ENCODE measurements around the gene KIAA0040. TPM values are rescaled to one million over a fixed set of nuclear protein-coding genes. Genes with fewer than 3 reads are reported as not detected.

KIAA0040 gene
- total and polyA plus RNA-seq, 4 experiments from 2014 or later = 28.7 to 53.8 (median 34.9) TPM

- Histone ChIP-seq H3K4me3 (ENCODE audit: low read length in 2 of 2) (no peak overlapping the region), H3K27me3 (ENCODE audit: insufficient read depth, low read length) (no peaks in the 10 kb centered on the region), H3K9me3 (ENCODE audit: control insufficient read depth in 1 of 2, low read length in 2 of 2) (no peaks in the 10 kb centered on the region), H3K27ac (ENCODE audit: low read depth, low read length) (no peak overlapping the region), H3K4me1 (ENCODE audit: insufficient read depth, low read length) (peaks cover 31% of the 10 kb centered on the region), H3K36me3 (ENCODE audit: insufficient read depth, low read length) (no peaks in the 10 kb centered on the region)
- POLR2A ChIA-PET (ENCODE audit: partially characterized antibody) = interaction anchor here (1.5 kb wide), 1 partner anchor 12 kb away, joined by 6 read pairs; the partner anchor contains the start of gene KIAA0040
- no peaks in the 10 kb centered on the region for H3K36me3 Mint-ChIP-seq
- H3K27me3 Mint-ChIP-seq = peaks cover 0 to 2% of the 10 kb centered on the region in 2 donors
- no peak overlapping the region for H3K4me3 Mint-ChIP-seq
- H3K9me3 Mint-ChIP-seq = peaks cover 0 to 2% (median 0%) of the 10 kb centered on the region in 8 donors
- CTCF ChIA-PET (ENCODE audit: partially characterized antibody) = interaction anchor here (1.0 to 7.0 kb wide), 4 partner anchors 9 to 57 kb away, joined by 3 to 58 read pairs (median 8); no protein-coding TSS in a partner anchor
- no peak overlapping the region for H3K27ac Mint-ChIP-seq
- intact Hi-C loops (cut with micrococcal nuclease) = loop anchor here (10.0 kb wide), 1 partner anchor 1000 kb away; the partner anchor contains the start of gene COP1
- H3K4me1 Mint-ChIP-seq = peaks cover 22 to 43% (median 29%) of the 10 kb centered on the region in 4 donors
- no peak for DNase-seq
These were observed 11.8 kb upstream of the KIAA0040 start for GRCh38 chr1:175204330-175204729.

DNA sequence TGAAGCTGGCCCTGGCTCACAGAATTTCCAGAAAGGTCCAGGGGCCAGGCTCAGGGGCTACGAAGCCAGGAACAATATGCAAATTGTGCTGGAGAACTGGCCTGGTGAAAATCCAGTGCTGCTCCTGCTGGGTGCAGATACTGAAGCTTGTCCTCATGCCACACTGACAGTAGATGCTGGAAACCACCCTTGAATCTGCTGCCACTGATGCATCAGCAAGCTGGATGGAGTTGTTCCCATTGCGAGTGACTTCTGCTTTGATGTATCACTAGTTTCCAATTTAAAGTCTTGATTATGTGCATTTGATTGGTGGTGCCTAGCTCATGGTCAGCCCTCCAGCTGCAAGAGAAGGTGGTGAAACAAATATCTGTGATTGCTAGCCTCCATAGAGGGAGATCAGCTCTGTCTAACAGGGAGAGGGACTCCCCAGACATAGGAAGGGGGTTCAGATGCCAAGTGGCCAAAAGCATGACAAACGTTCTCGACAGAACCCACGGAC lies 11.0 kb upstream of the KIAA0040 start:
- no peaks in the 10 kb centered on the region for H3K9me3 ChIP-seq (ENCODE audit: control insufficient read depth in 1 of 2, low read length in 2 of 2)
- ChIA-PET POLR2A (ENCODE audit: partially characterized antibody) (interaction anchor here (1.5 kb wide), 1 partner anchor 11 kb away, joined by 6 read pairs; the partner anchor contains the start of gene KIAA0040), CTCF (ENCODE audit: partially characterized antibody) (interaction anchor here (0.9 to 2.9 kb wide), 5 partner anchors 9 to 57 kb away, joined by 3 to 9 read pairs (median 3); no protein-coding TSS in a partner anchor)
- Mint-ChIP-seq H3K9me3 (peaks cover 0 to 2% (median 0%) of the 10 kb centered on the region in 8 donors), H3K36me3 (no peaks in the 10 kb centered on the region), H3K4me1 (peaks cover 15 to 36% (median 22%) of the 10 kb centered on the region in 4 donors), H3K4me3 (no peak overlapping the region), H3K27ac (no peak overlapping the region), H3K27me3 (peaks cover 0 to 2% of the 10 kb centered on the region in 2 donors)
- no peak for DNase-seq
- no peaks in the 10 kb centered on the region for H3K27me3 ChIP-seq (ENCODE audit: insufficient read depth, low read length)
- H3K36me3 ChIP-seq (ENCODE audit: insufficient read depth, low read length) = no peaks in the 10 kb centered on the region
- intact Hi-C loops (cut with micrococcal nuclease) = loop anchor here (10.0 kb wide), 1 partner anchor 1001 kb away; the partner anchor contains the start of gene COP1
- no peak overlapping the region for H3K4me3 ChIP-seq (ENCODE audit: low read length in 2 of 2)
- no peak overlapping the region for H3K27ac ChIP-seq (ENCODE audit: low read depth, low read length)
- H3K4me1 ChIP-seq (ENCODE audit: insufficient read depth, low read length) = peaks cover 24% of the 10 kb centered on the region

DNA sequence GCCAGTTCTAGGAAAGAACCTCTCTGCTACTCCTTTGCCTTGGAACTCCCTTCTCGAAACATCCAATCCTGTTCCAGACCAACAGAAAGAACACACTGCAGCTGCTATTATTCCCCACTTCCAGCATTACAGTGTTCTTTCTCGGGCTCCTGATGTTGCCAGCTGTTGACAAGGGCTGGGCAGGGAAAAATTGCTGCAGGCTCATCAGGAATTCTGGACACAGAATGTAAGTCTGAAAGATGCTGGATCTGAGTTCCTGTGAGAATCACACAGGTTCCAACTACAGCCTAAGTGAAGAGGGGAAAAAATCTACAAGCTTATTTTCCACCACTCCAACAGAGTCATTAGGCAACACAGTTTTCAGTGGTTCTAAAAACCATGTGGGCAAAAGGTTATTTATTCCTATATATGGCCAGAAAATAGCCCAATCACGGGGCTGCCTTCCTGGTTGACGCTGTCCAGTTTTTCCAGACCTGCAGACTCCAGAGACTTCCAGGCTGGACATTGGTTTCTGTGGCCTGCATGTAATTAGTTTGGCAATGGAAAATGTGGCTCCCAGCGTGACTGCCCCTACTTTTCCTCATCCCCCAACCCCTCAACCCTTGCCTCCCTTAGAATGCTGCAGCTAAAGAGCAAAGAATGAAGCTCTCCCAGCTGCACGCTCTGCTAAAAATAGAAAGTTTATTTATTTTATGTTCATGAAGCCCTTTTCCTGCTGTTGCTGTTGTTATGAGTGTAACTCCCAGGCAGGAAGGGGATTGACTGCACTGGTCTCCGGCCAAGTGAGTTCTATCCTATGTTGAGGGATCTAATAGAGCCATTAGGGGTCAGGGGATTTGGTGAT lies 8.3 kb upstream of the KIAA0040 start:
- CTCF ChIA-PET (ENCODE audit: partially characterized antibody) = interaction anchor here (1.0 to 3.0 kb wide), 3 partner anchors 8 to 118 kb away, joined by 4 to 9 read pairs (median 6); no protein-coding TSS in a partner anchor
- no peak overlapping the region for H3K27ac Mint-ChIP-seq
- Histone ChIP-seq H3K4me1 (ENCODE audit: insufficient read depth, low read length) (peaks cover 10% of the 10 kb centered on the region), H3K9me3 (ENCODE audit: control insufficient read depth in 1 of 2, low read length in 2 of 2) (no peaks in the 10 kb centered on the region), H3K27ac (ENCODE audit: low read depth, low read length) (no peak overlapping the region), H3K36me3 (ENCODE audit: insufficient read depth, low read length) (no peaks in the 10 kb centered on the region), H3K27me3 (ENCODE audit: insufficient read depth, low read length) (no peaks in the 10 kb centered on the region), H3K4me3 (ENCODE audit: low read length in 2 of 2) (no peak overlapping the region)
- intact Hi-C loops (cut with micrococcal nuclease) = loop anchor here (10.0 kb wide), 1 partner anchor 1004 kb away; the partner anchor contains the start of gene COP1
- H3K9me3 Mint-ChIP-seq = peaks cover 0 to 2% (median 0%) of the 10 kb centered on the region in 8 donors
- POLR2A ChIA-PET (ENCODE audit: partially characterized antibody) = interaction anchor here (0.9 to 1.5 kb wide), 5 partner anchors 8 to 202 kb away, joined by 3 to 5 read pairs (median 3); no protein-coding TSS in a partner anchor
- H3K4me3 Mint-ChIP-seq = no peak overlapping the region
- H3K27me3 Mint-ChIP-seq = peaks cover 0 to 2% of the 10 kb centered on the region in 2 donors
- no peaks in the 10 kb centered on the region for H3K36me3 Mint-ChIP-seq
- H3K4me1 Mint-ChIP-seq = peaks cover 6 to 21% (median 13%) of the 10 kb centered on the region in 4 donors
- DNase-seq = no peak

DNA sequence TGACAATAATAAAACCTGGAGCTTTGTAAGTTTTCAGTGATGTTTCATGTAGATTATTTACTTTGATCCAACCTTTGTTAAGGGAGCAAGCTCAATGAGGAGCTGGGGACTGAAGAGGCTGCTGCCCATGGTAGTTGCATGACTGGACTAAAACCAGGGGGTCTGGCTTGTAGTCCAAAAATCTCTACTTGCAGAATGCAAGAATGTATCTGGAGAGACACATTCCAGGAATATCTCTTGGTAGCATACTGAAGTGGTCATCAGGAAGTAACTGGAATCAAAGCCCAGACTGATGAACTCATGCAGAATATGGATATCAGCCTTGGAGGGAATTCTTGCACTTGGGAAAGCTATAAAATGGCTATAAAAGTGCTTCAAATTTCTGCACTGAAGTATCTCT lies 5.8 kb upstream of the KIAA0040 start:
- Histone ChIP-seq H3K27me3 (ENCODE audit: insufficient read depth, low read length) (no peaks in the 10 kb centered on the region), H3K4me3 (ENCODE audit: low read length in 2 of 2) (no peak overlapping the region), H3K27ac (ENCODE audit: low read depth, low read length) (no peak overlapping the region), H3K4me1 (ENCODE audit: insufficient read depth, low read length) (peaks cover 11% of the 10 kb centered on the region), H3K36me3 (ENCODE audit: insufficient read depth, low read length) (no peaks in the 10 kb centered on the region), H3K9me3 (ENCODE audit: control insufficient read depth in 1 of 2, low read length in 2 of 2) (no peaks in the 10 kb centered on the region)
- Mint-ChIP-seq H3K9me3 (peaks cover 0 to 2% (median 0%) of the 10 kb centered on the region in 8 donors), H3K27ac (no peak overlapping the region), H3K4me3 (no peak overlapping the region), H3K27me3 (peaks cover 0 to 2% of the 10 kb centered on the region in 2 donors), H3K4me1 (peaks cover 6 to 27% (median 11%) of the 10 kb centered on the region in 4 donors), H3K36me3 (no peaks in the 10 kb centered on the region)
- CTCF ChIA-PET (ENCODE audit: partially characterized antibody) = interaction anchor here (0.9 to 2.8 kb wide), 3 partner anchors 10 to 46 kb away, joined by 4 to 9 read pairs (median 5); no protein-coding TSS in a partner anchor
- POLR2A ChIA-PET (ENCODE audit: partially characterized antibody) = no interaction called here
- intact Hi-C loops (cut with micrococcal nuclease) = no loop called here
- DNase-seq = no peak

DNA sequence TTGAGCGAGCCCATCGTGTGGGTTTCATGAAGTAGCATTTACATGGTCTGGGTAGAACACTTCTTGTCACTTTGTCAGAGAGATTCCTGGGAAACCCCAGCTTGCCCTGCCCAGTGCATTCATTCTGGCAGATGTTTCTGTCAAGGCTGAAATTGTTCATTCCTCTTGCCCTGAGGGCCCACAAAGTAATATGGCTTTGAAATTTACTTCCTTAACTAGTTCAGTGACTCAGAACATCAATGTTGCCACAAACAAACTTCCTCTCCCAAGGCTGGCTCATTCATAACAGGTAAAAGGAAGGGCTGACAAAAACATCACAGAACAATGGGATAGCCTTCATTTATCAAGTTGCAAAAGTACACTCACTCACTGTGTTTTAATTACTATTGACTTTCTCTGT lies 5.0 kb upstream of the KIAA0040 start:
- H3K27ac ChIP-seq (ENCODE audit: low read depth, low read length) = no peak overlapping the region

DNA sequence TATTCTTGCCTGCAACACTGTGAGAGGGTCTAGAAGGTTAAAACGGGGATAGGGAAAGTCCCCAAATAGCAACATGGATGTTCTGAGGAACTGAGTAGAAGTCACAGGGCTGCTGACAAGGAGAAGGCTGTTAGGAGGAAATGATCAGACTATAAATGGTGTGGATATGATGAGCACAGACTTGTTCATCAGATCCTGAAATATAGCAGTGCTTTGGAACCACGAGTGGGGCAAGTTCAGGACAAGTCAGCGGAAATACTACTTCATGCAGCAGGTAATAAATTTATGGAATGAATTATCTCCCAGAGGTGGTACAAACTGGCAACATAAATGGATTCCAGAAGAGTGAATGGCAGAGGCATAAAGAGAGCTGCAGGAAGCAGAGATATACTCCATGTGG lies 3.2 kb upstream of the KIAA0040 start:
- CTCF ChIA-PET (ENCODE audit: partially characterized antibody) = interaction anchor here (1.2 to 3.4 kb wide), 4 partner anchors 9 to 44 kb away, joined by 4 to 16 read pairs (median 7); no protein-coding TSS in a partner anchor
- Mint-ChIP-seq H3K36me3 (peaks cover 4 to 10% of the 10 kb centered on the region in 2 donors), H3K9me3 (peaks cover 0 to 2% (median 0%) of the 10 kb centered on the region in 8 donors), H3K4me3 (no peak overlapping the region), H3K27ac (peak overlapping the region in 4 of 7 donors; percentile 33 to 53 (median 50)), H3K27me3 (peaks cover 0 to 2% of the 10 kb centered on the region in 2 donors), H3K4me1 (peaks cover 12 to 47% (median 22%) of the 10 kb centered on the region in 4 donors)
- POLR2A ChIA-PET (ENCODE audit: partially characterized antibody) = interaction anchor here (0.9 to 1.3 kb wide), 4 partner anchors 8 to 17 kb away, joined by 3 read pairs; no protein-coding TSS in a partner anchor
- H3K9me3 ChIP-seq (ENCODE audit: control insufficient read depth in 1 of 2, low read length in 2 of 2) = no peaks in the 10 kb centered on the region
- no peaks in the 10 kb centered on the region for H3K36me3 ChIP-seq (ENCODE audit: insufficient read depth, low read length)
- H3K27me3 ChIP-seq (ENCODE audit: insufficient read depth, low read length) = no peaks in the 10 kb centered on the region
- intact Hi-C loops (cut with micrococcal nuclease) = no loop called here
- DNase-seq = no peak
- no peak overlapping the region for H3K27ac ChIP-seq (ENCODE audit: low read depth, low read length)
- H3K4me1 ChIP-seq (ENCODE audit: insufficient read depth, low read length) = peaks cover 24% of the 10 kb centered on the region
- H3K4me3 ChIP-seq (ENCODE audit: low read length in 2 of 2) = no peak overlapping the region

More for the DNA sequence above, 5.0 kb upstream of the KIAA0040 start:
- Mint-ChIP-seq H3K27ac (peak overlapping the region in 1 of 7 donors; percentile 70), H3K9me3 (peaks cover 0 to 2% (median 0%) of the 10 kb centered on the region in 8 donors), H3K4me1 (peaks cover 7 to 32% (median 14%) of the 10 kb centered on the region in 4 donors), H3K36me3 (no peaks in the 10 kb centered on the region), H3K4me3 (no peak overlapping the region), H3K27me3 (peaks cover 0 to 2% of the 10 kb centered on the region in 2 donors)
- H3K27me3 ChIP-seq (ENCODE audit: insufficient read depth, low read length) = no peaks in the 10 kb centered on the region
- no peaks in the 10 kb centered on the region for H3K36me3 ChIP-seq (ENCODE audit: insufficient read depth, low read length)
- no peak overlapping the region for H3K4me3 ChIP-seq (ENCODE audit: low read length in 2 of 2)
- ChIA-PET CTCF (ENCODE audit: partially characterized antibody) (interaction anchor here (1.1 to 2.8 kb wide), 2 partner anchors 11 to 45 kb away, joined by 4 to 9 read pairs; no protein-coding TSS in a partner anchor), POLR2A (ENCODE audit: partially characterized antibody) (no interaction called here)
- DNase-seq = no peak
- intact Hi-C loops (cut with micrococcal nuclease) = loop anchor here (1.0 kb wide), 1 partner anchor 12 kb away; no protein-coding TSS in a partner anchor
- peaks cover 16% of the 10 kb centered on the region for H3K4me1 ChIP-seq (ENCODE audit: insufficient read depth, low read length)
- no peaks in the 10 kb centered on the region for H3K9me3 ChIP-seq (ENCODE audit: control insufficient read depth in 1 of 2, low read length in 2 of 2)

Measured in CD4-positive, alpha-beta memory T cell (primary cell).